ENCODE results near the gene WDR72. TPM values are rescaled to one million over a fixed set of nuclear protein-coding genes. Genes with fewer than 3 reads are reported as not detected.

WDR72 gene
- total and polyA plus RNA-seq, 2 donors (not counting 1 experiment from before 2014, with no cell fraction given), result not detected

GRCh38 chr15:53473435-53473834, 286.0 kb downstream of the WDR72 start:
- H3K4me1 ChIP-seq (ENCODE audit: control insufficient read depth in 2 of 2, insufficient read depth in 2 of 2, low read length in 2 of 2), result no peaks in the 10 kb centered on the region
- no peak overlapping the region for H3K4me3 Mint-ChIP-seq
- no peak for DNase-seq
- ChIA-PET CTCF (no interaction called here), POLR2A (no interaction called here)
- no peaks in the 10 kb centered on the region for H3K27me3 ChIP-seq (replicated peaks in 1 of 4; ENCODE audit: control extremely low read depth in 1 of 4, control insufficient read depth in 3 of 4, insufficient read depth in 4 of 4, low read length in 3 of 4)
- H3K36me3 ChIP-seq (replicated peaks in 1 of 2; ENCODE audit: control extremely low read depth in 1 of 2, control insufficient read depth in 1 of 2, extremely low read depth in 1 of 2, insufficient read depth in 2 of 2, low read length in 1 of 2), result no peaks in the 10 kb centered on the region
- TF ChIP-seq EZH2 (IDR thresholded peaks at IDR 0.05; ENCODE audit: borderline replicate concordance, insufficient read depth, low read depth, low read length, poor library complexity, severe bottlenecking), result no peak
- no peak for TF ChIP-seq CTCF (IDR thresholded peaks at IDR 0.05)
- no peak for ATAC-seq (ENCODE audit: low read depth)
- intact Hi-C loops (cut with micrococcal nuclease), result no loop called here
- no peak overlapping the region for H3K9ac ChIP-seq (ENCODE audit: low read length)
- WGBS (ENCODE audit: insufficient coverage), result 100% methylated on average over 1 of the region's 4 CpGs
- H3K9me3 ChIP-seq (ENCODE audit: control extremely low read depth in 1 of 3, control insufficient read depth in 2 of 3, insufficient read depth in 1 of 3, low read length in 2 of 3), result peaks cover 0 to 1% (median 0%) of the 10 kb centered on the region in 3 donors
- H3K27ac Mint-ChIP-seq, result no peak overlapping the region
- no peak overlapping the region for H3K27ac ChIP-seq (ENCODE audit: low read length in 2 of 2)
- no peaks in the 10 kb centered on the region for H3K79me2 ChIP-seq (ENCODE audit: control insufficient read depth, insufficient read depth, low read length)
- no peaks in the 10 kb centered on the region for H3K9me3 Mint-ChIP-seq (ENCODE audit: insufficient read depth)
- no peak overlapping the region for H2AFZ ChIP-seq (ENCODE audit: insufficient read depth, low read depth, low read length, poor library complexity, severe bottlenecking)
- H4K20me1 ChIP-seq (ENCODE audit: control insufficient read depth, insufficient read depth, low read length, poor library complexity, severe bottlenecking), result no peaks in the 10 kb centered on the region
- no peak overlapping the region for H3K4me3 ChIP-seq (ENCODE audit: control extremely low read depth in 1 of 5, extremely low read depth in 1 of 5, insufficient read depth in 1 of 5, low read depth in 2 of 5, low read length in 4 of 5)
- no peaks in the 10 kb centered on the region for H3K27me3 Mint-ChIP-seq
- H3K4me2 ChIP-seq (replicated peaks; ENCODE audit: low read depth, low read length, poor library complexity, severe bottlenecking), result no peak overlapping the region
- no peaks in the 10 kb centered on the region for H3K4me1 Mint-ChIP-seq

DNA sequence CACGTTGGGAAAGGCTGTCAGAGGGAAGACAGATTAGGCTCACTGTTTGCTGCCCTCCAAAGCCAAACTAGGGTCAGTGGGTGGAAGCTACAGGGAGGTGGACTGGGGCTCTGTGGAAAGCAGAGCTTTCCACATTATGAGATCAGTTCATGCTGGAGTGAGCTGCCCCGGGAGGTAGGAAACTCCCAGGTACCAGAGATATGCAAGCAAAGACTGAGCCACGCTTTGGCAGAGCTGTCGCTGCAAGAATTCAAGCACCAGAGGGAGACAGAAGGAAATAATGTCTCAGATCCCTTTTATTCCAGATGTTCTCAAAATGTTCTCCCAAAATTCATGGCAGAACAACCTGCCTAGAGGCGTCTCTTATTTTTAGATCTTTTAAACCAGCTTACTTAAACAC, 286.6 kb downstream of the WDR72 start:
- Histone ChIP-seq H3K9ac (ENCODE audit: low read length) (no peak overlapping the region), H3K36me3 (replicated peaks in 1 of 2; ENCODE audit: control extremely low read depth in 1 of 2, control insufficient read depth in 1 of 2, extremely low read depth in 1 of 2, insufficient read depth in 2 of 2, low read length in 1 of 2) (no peaks in the 10 kb centered on the region), H3K9me3 (ENCODE audit: control extremely low read depth in 1 of 3, control insufficient read depth in 2 of 3, insufficient read depth in 1 of 3, low read length in 2 of 3) (peaks cover 0 to 1% (median 0%) of the 10 kb centered on the region in 3 donors), H3K4me1 (ENCODE audit: control insufficient read depth in 2 of 2, insufficient read depth in 2 of 2, low read length in 2 of 2) (no peaks in the 10 kb centered on the region), H3K4me3 (ENCODE audit: control extremely low read depth in 1 of 5, extremely low read depth in 1 of 5, insufficient read depth in 1 of 5, low read depth in 2 of 5, low read length in 4 of 5) (no peak overlapping the region), H3K4me2 (replicated peaks; ENCODE audit: low read depth, low read length, poor library complexity, severe bottlenecking) (no peak overlapping the region), H3K27me3 (replicated peaks in 1 of 4; ENCODE audit: control extremely low read depth in 1 of 4, control insufficient read depth in 3 of 4, insufficient read depth in 4 of 4, low read length in 3 of 4) (no peaks in the 10 kb centered on the region), H3K27ac (ENCODE audit: low read length in 2 of 2) (no peak overlapping the region), H2AFZ (ENCODE audit: insufficient read depth, low read depth, low read length, poor library complexity, severe bottlenecking) (no peak overlapping the region), H4K20me1 (ENCODE audit: control insufficient read depth, insufficient read depth, low read length, poor library complexity, severe bottlenecking) (no peaks in the 10 kb centered on the region), H3K79me2 (ENCODE audit: control insufficient read depth, insufficient read depth, low read length) (no peaks in the 10 kb centered on the region)
- Mint-ChIP-seq H3K27ac (no peak overlapping the region), H3K4me1 (no peaks in the 10 kb centered on the region), H3K27me3 (no peaks in the 10 kb centered on the region), H3K4me3 (no peak overlapping the region), H3K9me3 (ENCODE audit: insufficient read depth) (no peaks in the 10 kb centered on the region)
- 89% methylated on average over 4 of the region's 5 CpGs for WGBS (ENCODE audit: insufficient coverage)
- intact Hi-C loops (cut with micrococcal nuclease), result no loop called here
- TF ChIP-seq CTCF (IDR thresholded peaks at IDR 0.05), result no peak
- TF ChIP-seq EZH2 (IDR thresholded peaks at IDR 0.05; ENCODE audit: borderline replicate concordance, insufficient read depth, low read depth, low read length, poor library complexity, severe bottlenecking), result no peak
- no peak for DNase-seq
- ChIA-PET CTCF (no interaction called here), POLR2A (no interaction called here)
- no peak for ATAC-seq (ENCODE audit: low read depth)

Measured in B cell (primary cell).